ENCODE data around the gene CSNK2A3. TPM values are rescaled to one million over a fixed set of nuclear protein-coding genes. Genes with fewer than 3 reads are reported as not detected.

The CSNK2A3 gene
- total RNA-seq, 1 experiment from 2014 or later, result 2.0 TPM

- ATAC-seq (no peak), DNase-seq (ENCODE audit: low read depth, low spot score) (no peak)
- BruUV-seq (replicated peaks), result no TSS peak
- no peak overlapping the region for H3K9ac ChIP-seq (ENCODE audit: low read length)
- no peak overlapping the region for H3K4me2 ChIP-seq (ENCODE audit: low read length)
- no peaks in the 10 kb centered on the region for H3K9me3 ChIP-seq (ENCODE audit: control insufficient read depth in 1 of 2, insufficient read depth in 1 of 2, low read depth in 1 of 2, low read length in 2 of 2)
- no peaks in the 10 kb centered on the region for H3K27me3 ChIP-seq (ENCODE audit: insufficient read depth, low read length)
- ChIA-PET POLR2A (no interaction called here), RAD21 (ENCODE audit: low non-redundant PET in 1 of 2, low total read pairs in 2 of 2, uncharacterized antibody in 2 of 2, unreplicated experiment in 2 of 2) (no interaction called here), CTCF (no interaction called here)
- H3K27ac ChIP-seq (ENCODE audit: low read depth, low read length), result no peak overlapping the region
- H3K9me2 ChIP-seq (ENCODE audit: insufficient read depth), result no peaks in the 10 kb centered on the region
- TF ChIP-seq TCF7L2 (IDR thresholded peaks at IDR 0.05; ENCODE audit: borderline replicate concordance, extremely low read depth, insufficient read depth, insufficient read length), result no peak
- no peak for TF ChIP-seq CTCF (IDR thresholded peaks at IDR 0.05 in 2 of 3, conservative IDR thresholded peaks at IDR 0.05 in 1 of 3; ENCODE audit: borderline replicate concordance in 1 of 3, insufficient read depth in 1 of 3, low read depth in 2 of 3, low read length in 2 of 3)
- no peak for TF ChIP-seq ZNF274 (IDR thresholded peaks at IDR 0.05; ENCODE audit: low read depth, low read length)
- no peak for TF ChIP-seq REST (IDR thresholded peaks at IDR 0.05; ENCODE audit: low read depth)
- TF ChIP-seq POLR2AphosphoS5 (IDR thresholded peaks at IDR 0.05; ENCODE audit: low read depth, low read length), result no peak
- TF ChIP-seq CEBPB (IDR thresholded peaks at IDR 0.05; ENCODE audit: low read depth), result no peak
- no peak for TF ChIP-seq JUND (IDR thresholded peaks at IDR 0.05)
- no peak for TF ChIP-seq SIN3A (IDR thresholded peaks at IDR 0.05; ENCODE audit: low read depth)
- TF ChIP-seq FOSL1 (IDR thresholded peaks at IDR 0.05; ENCODE audit: low read depth), result no peak
- no peak for TF ChIP-seq ELF1 (IDR thresholded peaks at IDR 0.05; ENCODE audit: borderline replicate concordance, low read depth)
- TF ChIP-seq EZH2phosphoT487 (IDR thresholded peaks at IDR 0.05; ENCODE audit: borderline replicate concordance), result no peak
- TF ChIP-seq EGR1 (IDR thresholded peaks at IDR 0.05; ENCODE audit: low read depth), result no peak
- no peak for TF ChIP-seq MAX (IDR thresholded peaks at IDR 0.05)
- no peak for TF ChIP-seq EZH2 (IDR thresholded peaks at IDR 0.05)
- no peaks in the 10 kb centered on the region for H3K36me3 ChIP-seq (ENCODE audit: control insufficient read depth in 1 of 2, insufficient read depth in 2 of 2, low read length in 2 of 2)
- intact Hi-C loops (cut with micrococcal nuclease), result no loop called here
- no peaks in the 10 kb centered on the region for H4K20me1 ChIP-seq (ENCODE audit: insufficient read depth)
- H3K4me3 ChIP-seq (replicated peaks in 1 of 2; ENCODE audit: low read depth in 1 of 2, low read length in 2 of 2), result no peak overlapping the region
- H3K79me2 ChIP-seq (ENCODE audit: insufficient read depth, low read length), result no peaks in the 10 kb centered on the region
- H2AFZ ChIP-seq (ENCODE audit: low read depth, low read length, poor library complexity, severe bottlenecking), result no peak overlapping the region
- peaks cover 3 to 4% of the 10 kb centered on the region in 2 experiments; a peak in 3 of 4 replicates for H3K4me1 ChIP-seq (ENCODE audit: control insufficient read depth in 1 of 2, insufficient read depth in 2 of 2, low read length in 2 of 2)
Observed at GRCh38 chr11:11345099-11345498, 8.0 kb downstream of the CSNK2A3 start.
